Panc1 (cell line): ENCODE results near the gene RARS2. TPM values are rescaled to one million over a fixed set of nuclear protein-coding genes. Genes with fewer than 3 reads are reported as not detected.
"Not testable (repeated sequence)": the region's sequence is repeated elsewhere in the genome, so short reads cannot be mapped to it uniquely, and the experiment has no call there.

Experiments
- ATAC-seq: fragments of 200-7000 bp; cut with Tn5 transposase; 2 replicates; pipeline ENCODE4 v1.9.1; 2020; ENCODE audit warnings: mild to moderate bottlenecking, moderate library complexity
- BruUV-seq: library from RNA; stranded (reverse); fragments of 400-500 nt; replicated peaks from 2 replicates; lab custom pipeline; 2021; lab: Mats Ljungman, UMichigan
- CTCF ChIA-PET: fragments of 300-600 bp; sonication (Branson Sonifier 250); formaldehyde crosslinking; loops from one replicate; lab custom pipeline; 2022; ENCODE audit warnings: antibody characterized with exemption; lab: Charles Lee
- POLR2A ChIA-PET: fragments of 300-600 bp; sonication (Branson Sonifier 250); formaldehyde crosslinking; loops from one replicate; lab custom pipeline; 2022; ENCODE audit warnings: antibody characterized with exemption; lab: Charles Lee
- DNase-seq: peaks from one replicate; pipeline ENCODE4 v3.0.0-alpha.2; 2010; ENCODE audit warnings: low read depth, low spot score
- H3K27ac ChIP-seq: 2 replicates; pipeline ENCODE4 v1.5.1; 2011; ENCODE audit warnings: mild to moderate bottlenecking, low read length, inconsistent platforms
- H3K27me3 ChIP-seq: fragments of 200-500 bp; sonication (Bioruptor generic); 2 replicates; pipeline ENCODE4 v1.6.0; 2014; ENCODE audit warnings: low read length, inconsistent platforms; ENCODE audit not compliant: control insufficient read depth, insufficient read depth
- H3K36me3 ChIP-seq: fragments of 200-500 bp; sonication (Bioruptor generic); 2 replicates; pipeline ENCODE4 v1.5.1; 2014; ENCODE audit warnings: inconsistent platforms, mild to moderate bottlenecking, low read length, moderate library complexity; ENCODE audit not compliant: control insufficient read depth, insufficient read depth
- H3K4me1 ChIP-seq: 2 replicates; pipeline ENCODE4 v1.5.1; 2011; ENCODE audit warnings: inconsistent platforms, mild to moderate bottlenecking, low read length, moderate library complexity; ENCODE audit not compliant: control insufficient read depth, insufficient read depth
- H3K4me3 ChIP-seq, 2 experiments: 2 replicates each; pipeline ENCODE4 v1.5.1; 2011 to 2012; ENCODE audit warnings: low read depth in 2 of 2, low read length in 2 of 2, mild to moderate bottlenecking in 2 of 2, inconsistent platforms in 1 of 2, moderate library complexity in 1 of 2
- H3K9me3 ChIP-seq: fragments of 200-500 bp; sonication (Bioruptor generic); 2 replicates; pipeline ENCODE4 v1.5.1; 2014; ENCODE audit warnings: low read depth, mild to moderate bottlenecking, inconsistent platforms, low read length, moderate library complexity; ENCODE audit not compliant: control insufficient read depth, insufficient read depth
- CTCF ChIP-seq: fragments of 450-650 bp; IDR thresholded peaks from 2 replicates; pipeline ENCODE4 v1.5.1; 2017; ENCODE audit warnings: mild to moderate bottlenecking
- POLR2AphosphoS5 ChIP-seq: IDR thresholded peaks from 2 replicates; pipeline ENCODE4 v1.6.1; 2012; ENCODE audit warnings: mild to moderate bottlenecking, low read depth, low read length, moderate library complexity
- SIN3A ChIP-seq: IDR thresholded peaks from 2 replicates; pipeline ENCODE4 v1.6.1; 2012; ENCODE audit warnings: low read depth, mild to moderate bottlenecking, low read length, moderate library complexity, borderline replicate concordance; ENCODE audit not compliant: insufficient read depth
- TCF7L2 ChIP-seq: IDR thresholded peaks from 2 replicates; pipeline ENCODE4 v1.6.1; 2011; ENCODE audit warnings: mild to moderate bottlenecking, low read depth, low read length, inconsistent platforms
- in situ Hi-C: cut with HindIII; loops from 2 replicates; pipeline ENCODE4 v1.10.0; 2016; ENCODE audit warnings: low sequenced_read_pairs, low pct_unique_long_range_greater_than_20kb
- intact Hi-C: fragments of 100-400 bp; cut with micrococcal nuclease; formaldehyde crosslinking; loops from one replicate; pipeline ENCODE4 v1.10.0; 2022; ENCODE audit not compliant: unreplicated experiment
- total RNA-seq: library from RNA; stranded (reverse); gene quantifications from one replicate; pipeline ENCODE4 v1.2.1, GENCODE V29; 2021; ENCODE audit not compliant: unreplicated experiment
- TF ChIP-seq, protein P1 (sequence below), 2 experiments: IDR thresholded peaks; 2 replicates each; pipeline ENCODE4 v1.6.1; 2011 to 2012; ENCODE audit warnings: low read depth in 2 of 2, control low read depth in 1 of 2, low read length in 1 of 2, mild to moderate bottlenecking in 1 of 2, moderate library complexity in 1 of 2; ENCODE audit not compliant: insufficient read depth in 1 of 2

RARS2 gene
- total RNA-seq, 1 experiment from 2014 or later = 38.3 TPM

DNA sequence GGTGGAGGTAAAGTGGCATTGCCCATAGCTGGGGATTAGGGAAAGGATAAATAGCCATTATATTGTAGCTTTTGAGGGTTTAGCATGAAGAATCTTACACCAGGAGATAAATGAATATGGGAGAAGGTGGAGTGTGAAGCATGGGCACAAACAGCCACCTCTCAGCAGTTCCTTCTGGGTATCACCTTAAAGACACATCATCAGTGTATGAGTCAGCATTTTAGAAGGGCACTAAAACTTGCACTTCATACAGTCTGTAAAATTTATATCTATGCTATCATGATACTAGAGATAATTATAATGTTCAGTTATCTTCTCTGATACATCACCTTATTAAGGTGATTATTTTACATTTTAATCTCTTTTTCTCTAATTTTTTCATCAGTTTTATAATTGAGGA lies 91.7 kb downstream of the RARS2 start:
- ChIA-PET POLR2A (interaction anchor here (0.6 kb wide), 1 partner anchor 39 kb away, joined by 8 read pairs; no protein-coding TSS in a partner anchor), CTCF (no interaction called here)
- in situ Hi-C loops (no loop called here), intact Hi-C loops (no loop called here)
- Histone ChIP-seq H3K9me3 (no peaks in the 10 kb centered on the region), H3K4me1 (no peaks in the 10 kb centered on the region), H3K36me3 (no peaks in the 10 kb centered on the region; the same call in 1 of the 2 replicates), H3K27me3 (no peaks in the 10 kb centered on the region), H3K27ac (no peak overlapping the region), H3K4me3 (no peak overlapping the region)
- no TSS peak for BruUV-seq
- ATAC-seq (no peak), DNase-seq (no peak)
- TF ChIP-seq POLR2AphosphoS5 (no peak), SIN3A (no peak), CTCF (no peak), TCF7L2 (no peak)
- TF ChIP-seq, protein P1, sequence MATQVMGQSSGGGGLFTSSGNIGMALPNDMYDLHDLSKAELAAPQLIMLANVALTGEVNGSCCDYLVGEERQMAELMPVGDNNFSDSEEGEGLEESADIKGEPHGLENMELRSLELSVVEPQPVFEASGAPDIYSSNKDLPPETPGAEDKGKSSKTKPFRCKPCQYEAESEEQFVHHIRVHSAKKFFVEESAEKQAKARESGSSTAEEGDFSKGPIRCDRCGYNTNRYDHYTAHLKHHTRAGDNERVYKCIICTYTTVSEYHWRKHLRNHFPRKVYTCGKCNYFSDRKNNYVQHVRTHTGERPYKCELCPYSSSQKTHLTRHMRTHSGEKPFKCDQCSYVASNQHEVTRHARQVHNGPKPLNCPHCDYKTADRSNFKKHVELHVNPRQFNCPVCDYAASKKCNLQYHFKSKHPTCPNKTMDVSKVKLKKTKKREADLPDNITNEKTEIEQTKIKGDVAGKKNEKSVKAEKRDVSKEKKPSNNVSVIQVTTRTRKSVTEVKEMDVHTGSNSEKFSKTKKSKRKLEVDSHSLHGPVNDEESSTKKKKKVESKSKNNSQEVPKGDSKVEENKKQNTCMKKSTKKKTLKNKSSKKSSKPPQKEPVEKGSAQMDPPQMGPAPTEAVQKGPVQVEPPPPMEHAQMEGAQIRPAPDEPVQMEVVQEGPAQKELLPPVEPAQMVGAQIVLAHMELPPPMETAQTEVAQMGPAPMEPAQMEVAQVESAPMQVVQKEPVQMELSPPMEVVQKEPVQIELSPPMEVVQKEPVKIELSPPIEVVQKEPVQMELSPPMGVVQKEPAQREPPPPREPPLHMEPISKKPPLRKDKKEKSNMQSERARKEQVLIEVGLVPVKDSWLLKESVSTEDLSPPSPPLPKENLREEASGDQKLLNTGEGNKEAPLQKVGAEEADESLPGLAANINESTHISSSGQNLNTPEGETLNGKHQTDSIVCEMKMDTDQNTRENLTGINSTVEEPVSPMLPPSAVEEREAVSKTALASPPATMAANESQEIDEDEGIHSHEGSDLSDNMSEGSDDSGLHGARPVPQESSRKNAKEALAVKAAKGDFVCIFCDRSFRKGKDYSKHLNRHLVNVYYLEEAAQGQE (IDR thresholded peaks at IDR 0.05; ENCODE audit: insufficient read depth in 1 of 2, low read depth in 2 of 2, low read length in 1 of 2) = no peak

DNA sequence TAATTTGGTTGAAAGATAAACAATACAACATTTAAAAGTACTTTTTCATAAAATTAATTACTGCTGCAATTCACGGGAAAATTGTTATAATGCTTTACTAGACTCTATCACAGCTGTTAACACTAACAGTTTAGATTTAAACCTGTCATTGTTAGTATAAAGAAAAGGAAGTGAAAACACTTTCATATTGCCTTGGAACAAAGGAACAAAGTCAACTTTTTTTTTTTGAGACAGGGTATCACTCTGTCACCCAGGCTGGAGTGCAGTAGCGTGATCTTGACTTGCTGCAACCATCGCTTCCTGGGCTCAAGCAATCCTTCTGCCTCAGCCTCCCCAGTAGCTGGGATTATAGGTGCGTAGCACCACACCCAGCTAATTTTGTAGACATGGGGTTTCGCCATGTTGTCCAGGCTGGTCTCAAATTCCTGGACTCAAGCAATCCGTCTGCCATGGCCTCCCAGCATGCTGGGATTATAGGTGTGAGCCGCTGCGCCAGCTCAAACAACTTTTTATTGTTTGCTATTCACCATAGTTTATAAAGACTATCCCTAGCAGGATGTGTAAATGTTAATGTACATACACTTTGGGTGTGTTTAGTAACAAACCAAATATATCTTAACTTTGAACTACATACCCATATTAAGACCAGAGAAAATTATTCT lies 94.9 kb downstream of the RARS2 start:
- no peak for ATAC-seq
- ChIA-PET POLR2A (interaction anchor here (0.6 kb wide), 1 partner anchor 104 kb away, joined by 14 read pairs; no protein-coding TSS in a partner anchor), CTCF (interaction anchor here (0.7 kb wide), 1 partner anchor 133 kb away, joined by 5 read pairs; no protein-coding TSS in a partner anchor)
- Histone ChIP-seq H3K36me3 (no peaks in the 10 kb centered on the region), H3K4me3 (no peak overlapping the region), H3K4me1 (no peaks in the 10 kb centered on the region), H3K27ac (no peak overlapping the region), H3K9me3 (no peaks in the 10 kb centered on the region), H3K27me3 (no peaks in the 10 kb centered on the region)
- in situ Hi-C loops (no loop called here), intact Hi-C loops (no loop called here)
- DNase-seq = no peak
- no TSS peak for BruUV-seq
- TF ChIP-seq SIN3A (no peak), TCF7L2 (no peak), POLR2AphosphoS5 (no peak), CTCF (no peak)
- TF ChIP-seq, protein P1 (IDR thresholded peaks at IDR 0.05; ENCODE audit: insufficient read depth in 1 of 2, low read depth in 2 of 2, low read length in 1 of 2) = no peak

- H3K4me1 ChIP-seq, DNase-seq, intact Hi-C loops, POLR2A ChIA-PET, in situ Hi-C loops, CTCF ChIA-PET, H3K9me3 ChIP-seq, H3K27me3 ChIP-seq, H3K36me3 ChIP-seq, H3K4me3 ChIP-seq, ATAC-seq, BruUV-seq, H3K27ac ChIP-seq: not testable (repeated sequence)
These were observed 100.5 kb downstream of the RARS2 start for GRCh38 chr6:87489326-87489725.
